CD4-positive, alpha-beta T cell treated with Interferon gamma for 1 hour (primary cell): ENCODE data around the gene PCDHGA6.
"Not testable (repeated sequence)": the region's sequence is repeated elsewhere in the genome, so short reads cannot be mapped to it uniquely, and the experiment has no call there.

Experiments
- DNase-seq: peaks from one replicate; pipeline ENCODE4 v3.0.0-alpha.2; 2020

The PCDHGA6 gene

DNA sequence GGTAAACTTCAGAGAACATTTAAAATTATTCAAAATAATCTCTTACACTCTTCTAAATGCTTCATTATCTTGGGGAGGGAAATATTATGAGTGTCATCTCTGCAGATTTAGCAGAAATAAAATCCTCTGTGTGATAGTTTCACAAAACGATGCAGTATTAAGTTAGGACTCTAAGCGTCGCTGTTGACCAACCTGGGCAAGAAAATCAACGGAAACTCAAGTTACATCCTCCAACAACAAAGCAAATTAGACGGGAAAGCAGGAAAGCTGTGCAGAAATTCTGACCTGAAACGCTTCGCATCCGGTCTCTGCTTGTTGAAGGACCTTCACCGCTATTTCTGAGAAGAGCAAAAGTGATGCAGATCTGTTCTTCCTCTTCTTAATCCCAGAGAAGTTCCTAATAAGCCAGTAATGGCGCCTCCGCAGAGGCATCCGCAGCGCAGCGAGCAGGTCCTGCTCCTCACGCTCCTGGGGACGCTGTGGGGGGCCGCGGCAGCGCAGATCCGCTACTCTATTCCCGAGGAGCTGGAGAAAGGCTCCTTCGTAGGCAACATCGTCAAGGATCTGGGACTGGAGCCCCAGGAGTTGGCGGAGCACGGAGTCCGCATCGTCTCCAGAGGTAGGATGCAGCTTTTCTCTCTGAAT lies at the start of gene PCDHGA6:
Gene PCDHGA6 (plus strand): TSS at position 219 of the 645 bp plus-strand sequence. CDS start 193 bp downstream, at position 412.
- no peak for DNase-seq

DNA sequence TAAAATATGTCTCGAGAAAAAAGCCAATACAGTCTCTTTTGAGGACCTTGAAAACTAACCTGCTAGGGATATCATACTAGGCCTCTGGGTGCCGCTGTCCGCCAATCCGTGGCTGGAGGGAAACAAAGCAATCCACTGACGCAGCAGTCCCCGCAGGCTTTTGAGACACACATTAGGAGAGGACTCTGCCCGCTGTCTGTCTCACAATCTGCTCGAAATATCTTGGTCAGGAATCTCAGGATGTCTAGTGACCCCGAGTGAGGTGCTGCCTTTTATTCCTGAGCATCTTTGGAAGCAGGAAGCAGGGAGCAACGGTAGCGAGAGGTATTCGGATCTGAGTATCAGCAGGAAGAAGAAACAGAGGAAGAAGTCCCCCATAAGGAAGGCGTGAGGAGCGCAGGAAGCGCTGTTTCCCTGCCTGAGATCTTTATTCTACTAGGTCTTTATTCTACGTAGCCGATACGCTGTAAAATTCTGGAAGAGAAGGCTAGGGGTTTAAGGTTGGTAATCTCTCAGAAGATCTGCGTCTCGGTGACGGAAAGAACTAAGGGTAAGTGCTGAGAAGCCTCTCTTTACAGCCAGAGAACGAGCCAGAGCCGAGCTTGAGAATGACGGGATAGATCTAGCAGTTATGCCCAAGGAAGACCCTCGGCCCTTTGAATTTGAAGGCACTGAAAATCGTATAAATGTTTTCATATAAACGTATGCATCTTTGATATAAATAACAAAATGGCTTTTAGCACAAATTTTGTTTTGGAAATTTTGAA lies 47.4 kb upstream of the PCDHGA6 start:
- peak; percentile 70 for DNase-seq

DNA sequence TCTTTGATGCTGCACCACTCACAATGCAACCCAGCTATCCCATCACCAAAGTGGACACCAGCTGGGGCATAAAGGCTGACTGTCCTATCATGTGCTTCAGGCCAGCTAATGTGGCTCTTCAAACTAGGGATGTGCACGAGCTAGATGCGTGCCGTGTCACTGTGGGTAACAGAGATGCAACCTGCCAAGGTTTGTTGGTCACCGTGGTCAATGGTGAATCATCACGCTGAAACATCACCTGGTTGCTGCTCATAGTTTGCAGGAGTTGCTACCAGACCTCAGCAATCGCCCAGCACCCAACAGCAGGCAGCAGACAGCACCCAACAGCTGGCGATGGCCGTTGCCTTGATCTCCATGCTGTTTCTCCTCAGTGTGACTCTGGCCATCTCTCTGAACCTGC lies 45.5 kb upstream of the PCDHGA6 start:
- no peak for DNase-seq

DNA sequence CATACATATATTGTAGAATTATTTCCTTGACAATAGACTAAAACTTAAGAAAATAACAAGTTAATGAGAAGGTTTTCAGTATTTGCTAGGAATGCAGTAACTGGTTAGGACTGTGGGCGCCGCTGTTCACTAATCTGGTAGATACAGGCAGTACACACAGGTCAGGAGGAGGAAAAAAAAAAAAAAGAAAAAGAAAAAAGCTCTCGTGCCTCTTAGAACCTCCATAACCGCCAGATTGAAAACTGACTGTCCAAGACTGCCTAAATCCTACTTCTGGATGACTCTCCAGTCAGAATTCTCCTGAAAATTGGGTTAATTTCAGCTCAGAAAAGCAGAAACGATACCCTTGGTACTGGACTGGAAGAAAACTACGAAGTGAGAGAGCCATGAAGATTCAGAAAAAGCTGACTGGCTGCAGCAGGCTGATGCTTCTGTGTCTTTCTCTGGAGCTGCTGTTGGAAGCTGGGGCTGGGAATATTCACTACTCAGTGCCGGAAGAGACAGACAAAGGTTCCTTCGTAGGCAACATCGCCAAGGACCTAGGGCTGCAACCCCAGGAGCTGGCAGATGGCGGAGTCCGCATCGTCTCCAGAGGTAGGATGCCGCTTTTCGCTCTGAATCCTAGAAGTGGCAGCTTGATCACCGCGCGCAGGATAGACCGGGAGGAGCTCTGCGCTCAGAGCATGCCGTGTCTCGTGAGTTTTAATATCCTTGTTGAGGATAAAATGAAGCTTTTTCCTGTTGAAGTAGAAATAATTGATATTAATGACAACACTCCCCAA lies 43.2 kb upstream of the PCDHGA6 start, which contains the start of gene PCDHGA1:
Gene PCDHGA1 (plus strand): TSS at position 216 of the 782 bp plus-strand sequence.
- DNase-seq, result peak; percentile 23

DNA sequence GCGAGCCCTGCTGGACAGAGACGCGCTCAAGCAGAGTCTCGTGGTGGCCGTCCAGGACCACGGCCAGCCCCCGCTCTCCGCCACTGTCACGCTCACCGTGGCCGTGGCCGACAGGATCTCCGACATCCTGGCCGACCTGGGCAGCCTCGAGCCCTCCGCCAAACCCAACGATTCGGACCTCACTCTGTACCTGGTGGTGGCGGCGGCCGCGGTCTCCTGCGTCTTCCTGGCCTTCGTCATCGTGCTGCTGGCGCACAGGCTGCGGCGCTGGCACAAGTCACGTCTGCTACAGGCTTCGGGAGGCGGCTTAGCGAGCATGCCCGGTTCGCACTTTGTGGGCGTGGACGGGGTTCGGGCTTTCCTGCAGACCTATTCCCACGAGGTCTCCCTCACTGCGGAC lies 41.1 kb upstream of the PCDHGA6 start:
- DNase-seq, result not testable (repeated sequence)

DNA sequence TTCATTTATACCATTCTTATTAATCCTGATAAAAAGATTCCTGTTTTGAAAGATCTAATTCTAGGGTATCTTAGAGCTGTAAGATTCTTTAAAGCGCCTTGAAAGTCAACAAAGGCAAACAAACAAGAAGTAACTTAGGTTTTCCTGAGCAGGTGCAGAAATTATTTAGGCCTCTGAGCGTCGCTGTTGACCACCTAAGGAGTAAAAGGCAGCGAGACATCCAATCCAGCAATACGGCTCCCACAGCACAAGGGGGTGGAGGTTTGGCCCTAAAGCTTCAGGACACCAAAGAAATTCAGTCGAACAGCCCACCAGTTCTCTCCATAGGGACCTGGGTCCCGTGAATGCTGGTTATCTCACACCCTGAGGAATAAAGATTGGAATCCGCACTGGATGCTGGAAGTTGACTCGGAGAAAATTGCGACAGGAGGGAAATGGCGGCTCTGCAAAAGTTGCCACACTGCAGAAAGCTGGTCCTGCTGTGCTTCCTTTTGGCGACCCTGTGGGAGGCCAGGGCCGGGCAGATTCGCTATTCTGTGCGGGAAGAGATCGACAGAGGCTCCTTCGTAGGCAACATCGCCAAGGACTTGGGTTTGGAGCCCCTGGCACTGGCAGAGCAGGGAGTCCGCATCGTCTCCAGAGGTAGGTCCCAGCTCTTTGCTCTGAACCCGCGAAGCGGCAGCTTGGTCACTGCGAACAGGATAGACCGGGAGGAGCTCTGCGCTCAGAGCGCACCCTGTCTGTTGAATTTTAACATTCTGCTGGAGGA lies 35.0 kb upstream of the PCDHGA6 start, which contains the start of gene PCDHGA2:
Gene PCDHGA2 (plus strand): TSS at position 223 of the 769 bp plus-strand sequence.
- no peak for DNase-seq

DNA sequence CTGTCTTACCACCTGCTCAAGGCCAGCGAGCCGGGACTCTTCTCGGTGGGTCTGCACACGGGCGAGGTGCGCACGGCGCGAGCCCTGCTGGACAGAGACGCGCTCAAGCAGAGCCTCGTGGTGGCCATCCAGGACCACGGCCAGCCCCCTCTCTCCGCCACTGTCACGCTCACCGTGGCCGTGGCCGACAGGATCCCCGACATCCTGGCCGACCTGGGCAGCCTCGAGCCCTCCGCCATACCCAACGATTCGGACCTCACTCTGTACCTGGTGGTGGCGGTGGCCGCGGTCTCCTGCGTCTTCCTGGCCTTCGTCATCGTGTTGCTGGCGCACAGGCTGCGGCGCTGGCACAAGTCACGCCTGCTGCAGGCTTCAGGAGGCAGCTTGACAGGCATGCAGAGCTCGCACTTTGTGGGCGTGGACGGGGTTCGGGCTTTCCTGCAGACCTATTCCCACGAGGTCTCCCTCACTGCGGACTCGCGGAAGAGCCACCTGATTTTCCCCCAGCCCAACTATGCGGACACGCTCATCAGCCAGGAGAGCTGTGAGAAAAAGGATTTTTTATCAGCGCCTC lies 32.8 kb upstream of the PCDHGA6 start:
- DNase-seq, result not testable (repeated sequence)

DNA sequence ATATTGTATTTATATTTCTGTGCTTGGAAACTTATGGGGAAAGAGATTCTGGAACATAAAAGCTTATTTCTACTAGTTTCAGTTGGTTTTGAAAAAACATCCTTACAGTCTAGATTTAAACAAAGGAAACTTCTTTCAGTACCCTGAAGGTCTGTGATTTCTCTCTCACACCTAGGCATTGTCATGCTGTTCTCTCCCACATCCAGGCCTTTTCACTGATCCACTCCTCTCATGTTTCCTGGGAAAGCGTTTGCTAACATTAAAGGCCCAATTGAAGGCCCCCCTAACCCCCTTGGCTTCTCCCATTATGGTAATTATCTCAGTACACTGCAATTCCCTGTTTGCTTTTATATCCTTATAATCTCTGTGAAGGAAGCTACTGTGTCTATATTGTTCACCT lies 30.9 kb upstream of the PCDHGA6 start:
- DNase-seq, result no peak

DNA sequence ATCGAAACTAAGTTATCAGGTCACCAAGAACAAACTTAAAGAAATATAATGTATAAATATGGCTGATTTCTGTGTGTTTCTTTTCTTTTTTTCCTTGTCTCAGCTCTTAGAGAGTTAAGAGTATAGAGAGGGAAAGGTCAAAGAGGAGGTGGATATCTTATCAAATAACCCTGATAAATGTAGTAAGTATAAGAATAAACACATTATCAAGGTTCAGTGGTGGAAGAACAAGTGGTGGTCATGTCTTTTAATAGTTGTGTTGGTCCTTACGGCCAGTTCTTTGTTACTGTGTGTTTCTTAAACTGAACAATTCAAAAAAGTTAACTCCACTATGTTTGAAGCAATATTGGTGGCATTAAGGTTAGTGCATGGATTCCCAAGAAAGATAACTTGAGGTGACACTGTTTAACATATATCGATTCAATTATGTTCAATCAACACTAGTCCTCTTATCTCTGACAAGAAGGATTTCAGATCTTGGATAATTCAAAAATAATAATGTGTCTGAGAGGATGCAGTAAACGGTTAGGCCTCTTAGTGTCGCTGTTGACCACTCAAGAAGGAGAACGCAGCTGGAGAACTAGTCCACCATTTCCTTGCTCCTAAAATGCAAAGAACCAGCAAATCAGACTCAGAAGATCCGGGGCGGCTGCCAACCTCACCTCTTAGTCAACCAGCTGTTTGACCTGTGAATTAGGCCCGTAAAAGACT lies 30.3 kb upstream of the PCDHGA6 start, which contains the start of gene PCDHGA3:
Gene PCDHGA3 (plus strand): TSS at position 588 of the 711 bp plus-strand sequence. CDS start 205 bp downstream, outside the sequence.
- DNase-seq, result no peak

DNA sequence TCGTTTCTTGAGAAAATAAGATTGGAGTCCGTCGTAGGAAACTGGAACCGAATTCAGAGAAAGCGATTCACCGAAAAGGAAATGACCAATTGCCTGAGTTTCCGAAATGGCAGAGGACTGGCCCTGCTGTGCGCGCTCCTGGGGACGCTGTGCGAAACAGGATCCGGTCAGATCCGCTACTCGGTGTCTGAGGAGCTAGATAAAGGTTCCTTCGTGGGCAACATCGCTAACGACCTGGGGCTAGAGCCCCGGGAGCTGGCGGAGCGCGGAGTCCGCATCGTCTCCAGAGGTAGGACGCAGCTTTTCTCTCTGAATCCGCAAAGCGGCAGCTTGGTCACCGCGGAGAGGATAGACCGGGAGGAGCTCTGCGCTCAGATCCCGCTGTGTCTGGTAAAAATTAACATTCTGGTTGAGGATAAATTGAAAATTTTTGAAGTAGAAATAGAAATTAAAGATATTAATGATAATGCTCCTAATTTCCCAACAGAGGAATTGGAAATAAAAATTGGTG lies 29.7 kb upstream of the PCDHGA6 start:
- no peak for DNase-seq

DNA sequence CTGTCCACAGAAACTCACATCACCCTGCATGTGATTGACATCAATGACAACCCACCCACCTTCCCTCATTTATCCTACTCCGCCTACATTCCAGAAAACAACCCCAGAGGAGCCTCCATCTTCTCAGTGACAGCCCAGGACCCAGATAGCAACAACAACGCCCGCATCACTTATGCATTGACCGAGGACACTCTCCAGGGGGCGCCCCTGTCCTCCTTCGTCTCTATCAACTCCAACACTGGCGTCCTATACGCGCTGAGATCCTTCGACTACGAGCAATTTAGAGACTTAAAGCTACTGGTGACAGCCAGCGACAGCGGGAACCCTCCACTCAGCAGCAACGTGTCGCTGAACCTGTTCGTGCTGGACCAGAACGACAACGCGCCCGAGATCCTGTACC lies 28.4 kb upstream of the PCDHGA6 start:
- no peak for DNase-seq

DNA sequence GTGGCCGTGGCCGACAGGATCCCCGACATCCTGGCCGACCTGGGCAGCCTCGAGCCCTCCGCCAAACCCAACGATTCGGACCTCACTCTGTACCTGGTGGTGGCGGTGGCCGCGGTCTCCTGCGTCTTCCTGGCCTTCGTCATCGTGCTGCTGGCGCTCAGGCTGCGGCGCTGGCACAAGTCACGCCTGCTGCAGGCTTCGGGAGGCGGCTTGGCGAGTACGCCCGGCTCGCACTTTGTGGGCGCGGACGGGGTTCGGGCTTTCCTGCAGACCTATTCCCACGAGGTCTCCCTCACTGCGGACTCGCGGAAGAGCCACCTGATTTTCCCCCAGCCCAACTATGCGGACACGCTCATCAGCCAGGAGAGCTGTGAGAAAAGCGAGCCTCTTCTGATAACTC lies 27.7 kb upstream of the PCDHGA6 start:
- DNase-seq, result not testable (repeated sequence)

DNA sequence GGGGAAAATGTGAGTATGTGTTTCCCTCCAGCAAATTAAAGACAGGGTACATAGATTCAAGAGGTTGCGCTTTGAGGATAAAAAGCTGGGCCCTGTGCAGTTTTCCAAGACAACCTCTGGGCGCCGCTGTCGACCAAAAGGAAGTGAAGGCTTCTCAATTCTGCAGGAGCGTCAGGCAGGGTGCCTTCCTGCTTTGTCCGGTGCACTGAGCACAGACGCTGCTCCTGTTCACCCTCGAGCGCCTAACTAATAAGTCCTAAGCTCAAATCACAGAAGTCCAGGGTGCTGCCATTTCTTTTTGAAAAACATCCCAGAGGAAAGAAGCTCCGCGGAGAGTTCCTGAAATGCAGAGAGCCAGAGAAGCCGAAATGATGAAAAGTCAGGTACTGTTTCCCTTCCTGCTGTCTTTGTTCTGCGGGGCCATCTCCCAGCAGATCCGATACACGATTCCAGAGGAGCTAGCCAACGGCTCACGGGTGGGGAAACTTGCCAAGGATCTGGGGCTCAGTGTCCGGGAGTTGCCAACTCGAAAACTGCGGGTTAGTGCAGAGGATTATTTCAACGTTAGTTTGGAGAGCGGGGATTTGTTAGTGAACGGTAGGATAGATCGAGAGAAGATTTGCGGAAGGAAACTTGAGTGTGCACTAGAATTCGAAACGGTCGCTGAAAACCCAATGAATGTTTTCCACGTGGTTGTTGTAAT lies 23.6 kb upstream of the PCDHGA6 start, which contains the start of gene PCDHGB1:
Gene PCDHGB1 (plus strand): TSS at position 183 of the 703 bp plus-strand sequence. CDS start 162 bp downstream, at position 345.
- DNase-seq, result no peak

DNA sequence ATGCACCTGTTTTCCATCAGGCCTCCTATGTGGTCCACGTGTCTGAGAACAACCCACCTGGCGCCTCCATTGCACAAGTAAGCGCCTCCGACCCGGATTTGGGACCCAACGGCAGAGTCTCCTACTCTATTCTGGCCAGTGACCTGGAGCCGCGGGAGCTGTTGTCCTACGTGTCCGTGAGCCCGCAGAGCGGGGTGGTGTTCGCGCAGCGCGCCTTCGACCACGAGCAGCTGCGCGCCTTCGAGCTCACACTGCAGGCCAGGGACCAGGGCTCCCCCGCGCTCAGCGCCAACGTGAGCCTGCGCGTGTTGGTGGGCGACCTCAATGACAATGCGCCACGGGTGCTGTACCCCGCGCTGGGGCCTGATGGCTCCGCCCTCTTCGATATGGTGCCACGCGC lies 22.1 kb upstream of the PCDHGA6 start:
- DNase-seq, result no peak

DNA sequence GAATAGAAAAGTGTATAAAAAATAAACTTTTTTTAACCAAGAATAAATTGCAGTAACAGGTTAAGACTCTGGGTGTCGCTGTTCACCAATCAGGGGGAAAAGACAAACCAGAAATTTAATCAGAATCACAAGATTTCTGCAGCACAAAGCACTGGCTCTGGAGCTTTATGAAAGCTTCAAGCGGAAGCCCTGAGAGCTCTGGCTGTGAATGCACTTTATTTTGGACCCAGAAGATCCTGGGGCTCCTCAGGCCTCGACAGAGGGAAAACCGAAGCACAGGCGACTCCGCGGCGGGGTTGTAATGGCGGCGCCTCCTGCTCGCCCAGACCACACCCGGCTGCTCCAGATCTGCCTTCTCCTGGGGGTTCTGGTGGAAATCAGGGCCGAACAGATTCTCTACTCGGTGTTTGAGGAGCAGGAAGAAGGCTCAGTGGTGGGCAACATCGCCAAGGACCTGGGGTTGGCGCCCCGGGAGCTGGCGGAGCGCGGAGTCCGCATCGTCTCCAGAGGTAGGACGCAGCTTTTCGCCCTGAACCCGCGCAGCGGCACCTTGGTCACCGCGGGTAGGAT lies 18.7 kb upstream of the PCDHGA6 start, which contains the start of gene PCDHGA4:
Gene PCDHGA4 (plus strand): TSS at position 122 of the 570 bp plus-strand sequence. CDS start 87 bp downstream, at position 209.
- DNase-seq, result no peak

DNA sequence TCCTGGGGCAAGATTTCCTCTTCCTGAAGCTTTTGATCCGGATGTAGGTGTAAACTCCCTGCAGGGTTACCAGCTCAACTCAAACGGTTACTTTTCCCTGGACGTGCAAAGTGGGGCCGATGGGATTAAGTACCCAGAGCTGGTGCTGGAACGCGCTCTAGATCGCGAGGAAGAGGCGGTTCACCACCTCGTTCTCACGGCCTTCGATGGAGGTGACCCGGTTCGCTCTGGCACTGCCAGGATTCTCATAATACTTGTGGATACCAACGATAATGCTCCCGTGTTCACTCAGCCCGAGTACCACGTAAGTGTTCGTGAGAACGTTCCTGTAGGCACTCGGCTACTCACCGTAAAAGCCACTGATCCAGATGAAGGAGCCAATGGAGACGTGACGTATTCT lies 18.1 kb upstream of the PCDHGA6 start:
- DNase-seq, result no peak

DNA sequence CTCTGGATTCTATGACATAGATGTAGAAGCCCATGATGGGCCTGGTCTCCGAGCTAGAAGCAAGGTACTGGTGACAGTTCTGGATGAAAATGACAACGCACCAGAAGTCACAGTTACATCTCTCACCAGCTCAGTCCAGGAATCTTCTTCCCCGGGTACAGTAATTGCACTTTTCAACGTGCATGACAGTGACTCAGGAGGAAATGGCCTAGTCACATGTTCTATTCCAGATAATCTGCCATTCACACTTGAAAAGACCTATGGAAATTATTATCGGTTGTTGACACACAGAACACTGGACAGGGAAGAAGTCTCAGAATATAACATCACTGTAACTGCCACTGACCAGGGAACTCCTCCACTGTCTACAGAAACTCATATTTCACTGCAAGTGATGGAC lies 17.6 kb upstream of the PCDHGA6 start:
- DNase-seq, result no peak

DNA sequence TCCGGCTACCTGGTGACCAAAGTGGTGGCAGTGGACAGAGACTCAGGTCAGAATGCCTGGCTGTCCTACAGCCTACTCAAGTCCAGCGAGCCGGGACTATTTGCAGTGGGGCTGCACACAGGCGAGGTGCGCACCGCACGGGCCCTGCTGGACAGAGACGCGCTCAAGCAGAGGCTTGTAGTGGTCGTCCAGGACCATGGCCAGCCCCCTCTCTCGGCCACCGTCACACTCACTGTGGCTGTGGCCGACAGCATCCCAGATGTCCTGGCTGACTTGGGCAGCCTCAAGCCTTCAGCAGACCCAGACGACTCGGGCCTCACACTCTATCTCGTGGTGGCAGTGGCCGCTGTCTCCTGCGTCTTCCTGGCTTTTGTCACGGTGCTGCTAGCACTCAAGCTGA lies 16.7 kb upstream of the PCDHGA6 start:
- DNase-seq, result no peak

DNA sequence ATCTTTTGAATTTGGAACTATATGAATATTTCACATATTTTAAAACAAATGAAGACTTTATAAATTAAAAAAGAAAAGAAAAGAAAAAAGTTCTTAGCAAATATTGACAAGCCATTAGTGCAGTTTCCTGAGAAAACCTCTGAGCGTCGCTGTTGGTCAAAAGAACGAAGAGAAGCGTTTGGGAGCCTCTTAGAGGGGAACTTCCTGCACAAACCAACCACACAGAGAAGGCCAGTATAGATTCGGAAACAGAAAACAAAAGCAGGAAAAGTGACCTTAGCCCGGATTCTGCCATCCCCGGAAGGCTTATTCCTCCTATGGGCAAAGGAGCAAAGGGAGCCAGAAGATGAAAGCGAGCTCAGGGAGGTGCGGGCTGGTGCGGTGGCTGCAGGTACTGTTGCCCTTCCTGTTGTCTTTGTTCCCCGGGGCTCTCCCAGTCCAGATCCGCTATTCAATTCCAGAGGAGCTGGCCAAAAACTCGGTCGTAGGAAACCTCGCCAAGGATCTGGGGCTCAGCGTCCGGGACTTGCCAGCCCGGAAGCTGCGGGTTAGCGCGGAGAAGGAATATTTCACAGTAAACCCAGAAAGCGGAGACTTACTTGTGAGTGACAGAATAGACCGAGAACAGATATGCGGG lies 13.8 kb upstream of the PCDHGA6 start, which contains the start of gene PCDHGB2:
Gene PCDHGB2 (plus strand): TSS at position 205 of the 637 bp plus-strand sequence. CDS start 142 bp downstream, at position 347.
- no peak for DNase-seq
